H9 (cell line): ENCODE results near the gene ANKRD35. TPM values are rescaled to one million over a fixed set of nuclear protein-coding genes. Genes with fewer than 3 reads are reported as not detected.

Experiments used
- DNase-seq: peaks from one replicate; pipeline ENCODE4 v3.0.0-alpha.2; 2017
- H2AFZ ChIP-seq: one replicate; pipeline ENCODE4 v1.6.1; 2013; ENCODE audit warnings: mild to moderate bottlenecking, low read length, control low read depth, moderate library complexity
- H2AK5ac ChIP-seq: 2 replicates; pipeline ENCODE4 v1.6.1; 2013; ENCODE audit warnings: low read length, control low read depth, mixed read lengths; ENCODE audit not compliant: insufficient read length
- H2BK120ac ChIP-seq: one replicate; pipeline ENCODE4 v1.6.1; 2013; ENCODE audit warnings: low read depth, mild to moderate bottlenecking, low read length, control low read depth, inconsistent platforms; ENCODE audit not compliant: poor library complexity, severe bottlenecking
- H2BK12ac ChIP-seq: 2 replicates; pipeline ENCODE4 v1.6.1; 2013; ENCODE audit warnings: low read length, control low read depth, mixed read lengths, low read depth; ENCODE audit not compliant: insufficient read length
- H2BK15ac ChIP-seq: 2 replicates; pipeline ENCODE4 v1.6.1; 2013; ENCODE audit warnings: low read depth, low read length, control low read depth
- H2BK20ac ChIP-seq: one replicate; pipeline ENCODE4 v1.6.1; 2013; ENCODE audit warnings: low read depth, mild to moderate bottlenecking, low read length, control low read depth, inconsistent platforms; ENCODE audit not compliant: poor library complexity, severe bottlenecking
- H2BK5ac ChIP-seq: 2 replicates; pipeline ENCODE4 v1.6.1; 2013; ENCODE audit warnings: low read length, control low read depth, mixed read lengths; ENCODE audit not compliant: insufficient read length
- H3K14ac ChIP-seq: 2 replicates; pipeline ENCODE4 v1.6.1; 2013; ENCODE audit warnings: low read length, control low read depth; ENCODE audit not compliant: insufficient read depth
- H3K18ac ChIP-seq: 2 replicates; pipeline ENCODE4 v1.6.1; 2013; ENCODE audit warnings: low read depth, mild to moderate bottlenecking, mixed read lengths, low read length, control low read depth; ENCODE audit not compliant: insufficient read length
- H3K23ac ChIP-seq: 2 replicates; pipeline ENCODE4 v1.6.1; 2013; ENCODE audit warnings: low read length, control low read depth, mixed read lengths, low read depth; ENCODE audit not compliant: insufficient read length
- H3K23me2 ChIP-seq: 2 replicates; pipeline ENCODE4 v1.6.1; 2013; ENCODE audit warnings: low read depth, mild to moderate bottlenecking, mixed read lengths, low read length, control low read depth; ENCODE audit not compliant: insufficient read length, poor library complexity, severe bottlenecking
- H3K27ac ChIP-seq: 2 replicates; pipeline ENCODE4 v1.5.1; 2013; ENCODE audit warnings: low read length, control low read depth, mixed read lengths, low read depth; ENCODE audit not compliant: insufficient read length
- H3K27me3 ChIP-seq: 2 replicates; pipeline ENCODE4 v1.6.1; 2013; ENCODE audit warnings: low read length, control low read depth, inconsistent platforms; ENCODE audit not compliant: insufficient read depth
- H3K4ac ChIP-seq: 2 replicates; pipeline ENCODE4 v1.6.1; 2013; ENCODE audit warnings: low read depth, mild to moderate bottlenecking, control low read depth, inconsistent platforms, low read length, moderate library complexity
- H3K4me1 ChIP-seq: 2 replicates; pipeline ENCODE4 v1.6.1; 2013; ENCODE audit warnings: low read length, control low read depth, inconsistent platforms; ENCODE audit not compliant: insufficient read depth
- H3K4me2 ChIP-seq: 2 replicates; pipeline ENCODE4 v1.6.1; 2013; ENCODE audit warnings: low read length, control low read depth, mixed read lengths; ENCODE audit not compliant: insufficient read length, insufficient read depth
- H3K56ac ChIP-seq: 2 replicates; pipeline ENCODE4 v1.6.1; 2013; ENCODE audit warnings: low read depth, mild to moderate bottlenecking, mixed read lengths, low read length, control low read depth; ENCODE audit not compliant: insufficient read length
- H3K79me1 ChIP-seq: 2 replicates; pipeline ENCODE4 v1.6.1; 2013; ENCODE audit warnings: low read depth, mild to moderate bottlenecking, moderate library complexity, low read length, control low read depth, inconsistent platforms; ENCODE audit not compliant: insufficient read depth, poor library complexity, severe bottlenecking
- H3K79me2 ChIP-seq: 2 replicates; pipeline ENCODE4 v1.6.1; 2013; ENCODE audit warnings: low read length, control low read depth, inconsistent platforms; ENCODE audit not compliant: insufficient read depth
- H3K9ac ChIP-seq: 2 replicates; pipeline ENCODE4 v1.6.1; 2013; ENCODE audit warnings: low read length, control low read depth, mixed read lengths; ENCODE audit not compliant: insufficient read length; ENCODE audit errors: extremely low read depth
- H3K9me3 ChIP-seq: one replicate; pipeline ENCODE4 v1.6.1; 2013; ENCODE audit warnings: low read depth, low read length, inconsistent platforms; ENCODE audit not compliant: control insufficient read depth
- H3T11ph ChIP-seq: one replicate; pipeline ENCODE4 v1.6.1; 2013; ENCODE audit warnings: mild to moderate bottlenecking, low read length, control low read depth, inconsistent platforms
- H4K20me1 ChIP-seq: one replicate; pipeline ENCODE4 v1.6.1; 2013; ENCODE audit not compliant: control insufficient read depth, insufficient read length, insufficient read depth
- H4K5ac ChIP-seq: 2 replicates; pipeline ENCODE4 v1.6.1; 2013; ENCODE audit warnings: low read depth, mild to moderate bottlenecking, mixed read lengths, low read length, control low read depth; ENCODE audit not compliant: insufficient read length
- H4K8ac ChIP-seq: replicated peaks from 2 replicates; pipeline ENCODE4 v1.6.1; 2013; ENCODE audit warnings: low read length, control low read depth, mixed read lengths, low read depth; ENCODE audit not compliant: insufficient read length
- H4K91ac ChIP-seq: 2 replicates; pipeline ENCODE4 v1.6.1; 2013; ENCODE audit warnings: low read depth, mild to moderate bottlenecking, moderate library complexity, mixed read lengths, low read length, control low read depth; ENCODE audit not compliant: insufficient read length
- H3K27ac Mint-ChIP-seq, 3 experiments: 2 replicates in 2 of 3; 3 replicates in 1 of 3; pipeline ENCODE4 v1.8.0; 2020 to 2021; ENCODE audit warnings: mixed read lengths in 3 of 3, mild to moderate bottlenecking in 1 of 3, moderate library complexity in 1 of 3
- H3K27me3 Mint-ChIP-seq: 2 replicates; pipeline ENCODE4 v1.8.0; 2021; ENCODE audit warnings: low read depth, mild to moderate bottlenecking, moderate library complexity, mixed read lengths
- H3K36me3 Mint-ChIP-seq, 3 experiments: 2 replicates in 2 of 3; 3 replicates in 1 of 3; pipeline ENCODE4 v1.8.0; 2020 to 2021; ENCODE audit warnings: low read depth in 3 of 3, mixed read lengths in 3 of 3; ENCODE audit not compliant: insufficient read depth in 1 of 3
- H3K4me1 Mint-ChIP-seq, 2 experiments: 2 replicates each; pipeline ENCODE4 v1.8.0; 2020; ENCODE audit warnings: mixed read lengths in 2 of 2
- H3K4me3 Mint-ChIP-seq, 2 experiments: 2 replicates in 1 of 2; 3 replicates in 1 of 2; pipeline ENCODE4 v1.8.0; 2020 to 2021; ENCODE audit warnings: mild to moderate bottlenecking in 2 of 2, mixed read lengths in 2 of 2, moderate library complexity in 1 of 2
- H3K9me3 Mint-ChIP-seq, 2 experiments: 2 replicates in 1 of 2; 3 replicates in 1 of 2; pipeline ENCODE4 v1.8.0; 2020; ENCODE audit warnings: mild to moderate bottlenecking in 2 of 2, mixed read lengths in 2 of 2, moderate library complexity in 1 of 2
- total RNA-seq: library from RNA; stranded (reverse); gene quantifications from 2 replicates; pipeline ENCODE4 v1.2.1, GENCODE V29; 2021
- TF ChIP-seq, protein P1 (sequence below): fragments of 200-600 bp; sonication (generic); conservative IDR thresholded peaks from 3 replicates; pipeline ENCODE4 v1.8.0; 2021; ENCODE audit warnings: antibody characterized with exemption, mild to moderate bottlenecking

The ANKRD35 gene
- total RNA-seq, 1 experiment from 2014 or later, result 0.28 TPM

DNA sequence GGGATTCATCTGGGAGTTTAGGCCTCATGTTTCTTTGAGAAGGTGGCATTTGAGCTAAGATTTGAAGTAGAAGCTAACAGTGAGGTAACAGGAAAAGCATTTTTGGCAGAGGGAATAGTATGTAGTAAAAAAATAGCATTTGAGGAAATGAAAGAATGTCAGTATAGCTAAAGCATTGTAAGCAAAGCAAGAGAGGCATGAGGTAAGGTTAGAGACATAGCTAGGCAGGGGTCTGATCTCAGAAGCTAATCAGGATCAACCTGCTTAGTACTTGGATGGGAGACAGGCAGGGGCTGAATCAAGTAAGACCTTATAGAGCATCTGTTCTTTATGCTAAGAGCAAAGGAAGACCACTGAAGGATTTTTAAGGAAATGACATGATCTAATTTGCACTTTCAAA lies 57.7 kb downstream of the ANKRD35 start:
- Mint-ChIP-seq H3K9me3 (no peaks in the 10 kb centered on the region; a peak in 1 of 5 replicates), H3K4me1 (peaks cover 7% of the 10 kb centered on the region in 2 experiments; a peak in 3 of 4 replicates), H3K27ac (no peak overlapping the region; a peak in 1 of 7 replicates), H3K27me3 (peaks cover 3% of the 10 kb centered on the region; the same call in 1 of the 2 replicates), H3K36me3 (peaks cover 37 to 68% (median 66%) of the 10 kb centered on the region in 3 experiments), H3K4me3 (no peak overlapping the region)
- TF ChIP-seq, protein P1, sequence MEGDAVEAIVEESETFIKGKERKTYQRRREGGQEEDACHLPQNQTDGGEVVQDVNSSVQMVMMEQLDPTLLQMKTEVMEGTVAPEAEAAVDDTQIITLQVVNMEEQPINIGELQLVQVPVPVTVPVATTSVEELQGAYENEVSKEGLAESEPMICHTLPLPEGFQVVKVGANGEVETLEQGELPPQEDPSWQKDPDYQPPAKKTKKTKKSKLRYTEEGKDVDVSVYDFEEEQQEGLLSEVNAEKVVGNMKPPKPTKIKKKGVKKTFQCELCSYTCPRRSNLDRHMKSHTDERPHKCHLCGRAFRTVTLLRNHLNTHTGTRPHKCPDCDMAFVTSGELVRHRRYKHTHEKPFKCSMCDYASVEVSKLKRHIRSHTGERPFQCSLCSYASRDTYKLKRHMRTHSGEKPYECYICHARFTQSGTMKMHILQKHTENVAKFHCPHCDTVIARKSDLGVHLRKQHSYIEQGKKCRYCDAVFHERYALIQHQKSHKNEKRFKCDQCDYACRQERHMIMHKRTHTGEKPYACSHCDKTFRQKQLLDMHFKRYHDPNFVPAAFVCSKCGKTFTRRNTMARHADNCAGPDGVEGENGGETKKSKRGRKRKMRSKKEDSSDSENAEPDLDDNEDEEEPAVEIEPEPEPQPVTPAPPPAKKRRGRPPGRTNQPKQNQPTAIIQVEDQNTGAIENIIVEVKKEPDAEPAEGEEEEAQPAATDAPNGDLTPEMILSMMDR, result no peak
- Histone ChIP-seq H4K8ac (no peak overlapping the region), H2AFZ (no peak overlapping the region), H4K20me1 (no peaks in the 10 kb centered on the region), H3K9me3 (no peaks in the 10 kb centered on the region), H3K79me1 (peaks cover 3% of the 10 kb centered on the region), H3K23me2 (peaks cover 7% of the 10 kb centered on the region), H3K27me3 (no peaks in the 10 kb centered on the region), H3K23ac (no peak overlapping the region), H3K18ac (no peak overlapping the region), H4K5ac (no peak overlapping the region), H3K4ac (no peak overlapping the region), H3K27ac (no peak overlapping the region), H2BK15ac (no peak overlapping the region), H3K79me2 (peaks cover 3% of the 10 kb centered on the region; the same call in 1 of the 2 replicates), H2AK5ac (no peak overlapping the region), H3K4me1 (no peaks in the 10 kb centered on the region), H3K14ac (no peak overlapping the region), H3K9ac (no peak overlapping the region), H2BK120ac (no peak overlapping the region), H3K56ac (no peak overlapping the region), H3T11ph (no peak overlapping the region), H2BK20ac (no peak overlapping the region), H2BK12ac (no peak overlapping the region), H3K4me2 (no peak overlapping the region), H4K91ac (no peak overlapping the region), H2BK5ac (no peak overlapping the region)
- DNase-seq, result no peak
